NCI-H2171 (cell line): ENCODE data around the gene TRPC5OS.

Source experiments
- DNase-seq: peaks from one replicate; lab custom pipeline; 2025; lab: John Stamatoyannopoulos, UW

The TRPC5OS gene

DNA sequence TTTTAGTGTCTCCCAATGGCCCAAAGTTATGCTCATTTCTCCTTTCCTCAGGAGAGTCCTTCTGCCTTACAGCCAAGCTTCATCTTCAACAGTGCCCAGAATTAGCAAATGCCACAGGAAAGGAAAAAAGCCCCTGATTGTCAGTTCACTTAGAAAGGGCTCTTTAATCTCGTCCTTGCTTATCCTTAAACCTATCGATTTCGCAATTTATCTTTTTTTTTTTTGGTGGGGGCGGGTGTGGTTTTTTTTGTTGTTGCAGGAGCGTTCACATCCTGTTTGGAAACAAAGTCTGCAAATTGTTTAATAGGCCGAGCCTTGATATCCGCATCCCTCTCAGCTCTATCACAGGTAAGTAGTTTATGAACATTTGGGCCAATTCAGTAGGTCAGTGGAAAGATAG, 20.2 kb downstream of the TRPC5OS start:
- DNase-seq = no peak

DNA sequence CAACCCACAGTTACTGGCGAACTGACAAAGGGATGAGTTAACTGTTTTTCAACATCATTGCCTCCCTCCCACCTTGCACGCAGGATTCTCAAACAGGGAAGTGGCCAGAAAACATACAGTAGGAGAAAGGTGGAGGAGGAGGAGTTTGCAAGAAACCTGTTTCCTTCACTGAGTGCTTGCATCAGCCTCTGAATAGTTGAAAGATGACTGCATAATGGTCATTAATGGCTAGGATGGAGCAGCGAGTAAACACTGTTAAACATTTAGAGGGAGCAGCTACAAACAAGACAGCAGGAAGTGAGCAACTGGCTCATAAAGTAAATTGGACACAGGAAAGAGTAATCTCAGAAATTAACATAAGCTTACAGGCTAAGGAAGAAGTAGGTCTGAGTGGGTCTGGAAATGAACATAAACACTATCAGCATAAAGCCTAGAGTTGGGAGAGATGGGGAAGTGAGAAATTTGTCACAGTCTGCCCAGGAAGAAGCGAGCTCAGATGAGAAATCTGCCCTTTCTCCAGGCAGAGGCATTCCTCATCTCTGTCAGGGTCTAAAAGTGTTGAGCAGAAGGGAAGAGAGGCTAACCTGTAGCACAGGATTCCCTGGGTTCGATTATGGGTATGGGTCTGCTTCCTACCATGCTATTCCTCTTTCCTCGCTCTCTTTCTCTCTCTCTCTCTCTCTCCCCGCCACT, 38.6 kb downstream of the TRPC5OS start:
- DNase-seq = no peak

DNA sequence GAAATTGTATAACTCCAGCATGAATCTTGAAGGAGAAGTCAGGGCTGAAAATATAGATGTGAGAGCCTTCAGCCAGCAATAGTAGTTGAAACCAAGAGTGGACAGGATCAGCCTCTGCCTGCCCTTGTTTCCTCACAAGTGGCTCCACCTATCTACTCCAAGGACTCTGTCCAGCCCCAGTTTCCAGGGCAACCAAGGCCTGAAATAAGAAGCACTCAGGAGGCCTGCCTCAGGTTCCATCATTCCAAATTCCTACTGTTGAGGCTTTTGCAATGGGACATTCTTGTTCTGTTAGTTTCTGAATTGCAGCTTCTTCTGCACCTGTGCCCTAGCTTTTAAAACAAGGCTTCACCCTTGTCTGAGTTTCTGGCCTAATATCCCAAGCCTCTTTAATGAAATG, 41.6 kb downstream of the TRPC5OS start:
- no peak for DNase-seq

DNA sequence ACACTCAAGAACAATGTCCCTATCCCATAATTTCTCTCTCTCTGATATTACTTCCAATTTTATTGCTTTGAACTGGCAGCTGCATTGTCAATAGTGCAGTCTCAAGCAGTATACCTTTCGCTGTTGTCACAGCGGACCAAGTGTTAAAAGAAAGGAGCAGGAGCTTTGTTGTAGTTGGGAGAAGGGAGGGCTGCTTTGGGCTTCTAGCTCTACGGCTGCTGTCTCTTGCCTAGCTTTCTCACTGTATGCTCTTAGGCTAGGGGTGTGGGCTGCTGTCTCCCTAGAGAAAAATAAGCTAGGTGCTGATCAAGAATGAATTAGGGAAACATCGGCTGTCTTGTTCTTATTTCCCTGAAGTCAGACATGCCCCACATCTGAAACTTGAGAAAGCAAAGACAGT, 52.5 kb downstream of the TRPC5OS start:
- DNase-seq = no peak
